Cardiac muscle cell (in vitro differentiated cells and primary cell): ENCODE data around the gene SAMD4B. TPM values are rescaled to one million over a fixed set of nuclear protein-coding genes. Genes with fewer than 3 reads are reported as not detected.

Source experiments
- DNase-seq, 2 donors: peaks; one replicate each; pipeline versions ENCODE4 v3.0.0 to v3.0.0-alpha.2; 2010 to 2017; ENCODE audit warnings: low read depth in 1 of 2, low spot score in 1 of 2
- H3K27ac ChIP-seq: fragments of 200-600 bp; sonication (generic); 2 replicates; pipeline ENCODE4 v1.5.1; 2016
- H3K27me3 ChIP-seq: fragments of 200-600 bp; sonication (generic); 2 replicates; pipeline ENCODE4 v1.6.0; 2016; ENCODE audit warnings: control low read depth
- H3K36me3 ChIP-seq: fragments of 200-600 bp; sonication (generic); 2 replicates; pipeline ENCODE4 v1.5.1; 2016; ENCODE audit warnings: control low read depth
- H3K4me1 ChIP-seq: fragments of 200-600 bp; sonication (generic); 2 replicates; pipeline ENCODE4 v1.8.1; 2017; ENCODE audit warnings: low read depth, mild to moderate bottlenecking, mixed run types
- H3K4me3 ChIP-seq: fragments of 200-600 bp; sonication (generic); 2 replicates; pipeline ENCODE4 v1.5.1; 2016; ENCODE audit warnings: mild to moderate bottlenecking
- H3K9me3 ChIP-seq: fragments of 200-600 bp; sonication (generic); 2 replicates; pipeline ENCODE4 v1.5.1; 2017; ENCODE audit warnings: low read depth, mild to moderate bottlenecking, control low read depth
- polyA plus RNA-seq: library from polyadenylated mRNA; unstranded; fragments of >200 nt; fragmentation: Nextera tagmentation; extraction: Ambion mirVana; gene quantifications from 2 replicates; pipeline ENCODE4 v1.2.1, GENCODE V29; 2016
- total RNA-seq: library from RNA; depleted of rRNA; stranded (reverse); fragments of >200 nt; gene quantifications from 2 replicates; pipeline ENCODE4 v1.2.3, GENCODE V29; 2016
- TF ChIP-seq, protein P1 (sequence below): IDR thresholded peaks from 2 replicates; pipeline ENCODE4 v1.5.1; 2012; ENCODE audit warnings: low read depth, mild to moderate bottlenecking, low read length

Gene SAMD4B
- total and polyA plus RNA-seq, 2 experiments from 2014 or later, result 120 to 183 TPM

- DNase-seq, result peak; percentile 86 to 97
- Histone ChIP-seq H3K4me3 (peak overlapping the region; percentile 29), H3K4me1 (peaks cover 19% of the 10 kb centered on the region), H3K27ac (peak overlapping the region; percentile 91), H3K9me3 (no peaks in the 10 kb centered on the region), H3K27me3 (no peaks in the 10 kb centered on the region), H3K36me3 (no peaks in the 10 kb centered on the region)
- TF ChIP-seq, protein P1, sequence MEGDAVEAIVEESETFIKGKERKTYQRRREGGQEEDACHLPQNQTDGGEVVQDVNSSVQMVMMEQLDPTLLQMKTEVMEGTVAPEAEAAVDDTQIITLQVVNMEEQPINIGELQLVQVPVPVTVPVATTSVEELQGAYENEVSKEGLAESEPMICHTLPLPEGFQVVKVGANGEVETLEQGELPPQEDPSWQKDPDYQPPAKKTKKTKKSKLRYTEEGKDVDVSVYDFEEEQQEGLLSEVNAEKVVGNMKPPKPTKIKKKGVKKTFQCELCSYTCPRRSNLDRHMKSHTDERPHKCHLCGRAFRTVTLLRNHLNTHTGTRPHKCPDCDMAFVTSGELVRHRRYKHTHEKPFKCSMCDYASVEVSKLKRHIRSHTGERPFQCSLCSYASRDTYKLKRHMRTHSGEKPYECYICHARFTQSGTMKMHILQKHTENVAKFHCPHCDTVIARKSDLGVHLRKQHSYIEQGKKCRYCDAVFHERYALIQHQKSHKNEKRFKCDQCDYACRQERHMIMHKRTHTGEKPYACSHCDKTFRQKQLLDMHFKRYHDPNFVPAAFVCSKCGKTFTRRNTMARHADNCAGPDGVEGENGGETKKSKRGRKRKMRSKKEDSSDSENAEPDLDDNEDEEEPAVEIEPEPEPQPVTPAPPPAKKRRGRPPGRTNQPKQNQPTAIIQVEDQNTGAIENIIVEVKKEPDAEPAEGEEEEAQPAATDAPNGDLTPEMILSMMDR, result no peak
These were observed 60.4 kb downstream of the SAMD4B start for GRCh38 chr19:39402346-39403300.

DNA sequence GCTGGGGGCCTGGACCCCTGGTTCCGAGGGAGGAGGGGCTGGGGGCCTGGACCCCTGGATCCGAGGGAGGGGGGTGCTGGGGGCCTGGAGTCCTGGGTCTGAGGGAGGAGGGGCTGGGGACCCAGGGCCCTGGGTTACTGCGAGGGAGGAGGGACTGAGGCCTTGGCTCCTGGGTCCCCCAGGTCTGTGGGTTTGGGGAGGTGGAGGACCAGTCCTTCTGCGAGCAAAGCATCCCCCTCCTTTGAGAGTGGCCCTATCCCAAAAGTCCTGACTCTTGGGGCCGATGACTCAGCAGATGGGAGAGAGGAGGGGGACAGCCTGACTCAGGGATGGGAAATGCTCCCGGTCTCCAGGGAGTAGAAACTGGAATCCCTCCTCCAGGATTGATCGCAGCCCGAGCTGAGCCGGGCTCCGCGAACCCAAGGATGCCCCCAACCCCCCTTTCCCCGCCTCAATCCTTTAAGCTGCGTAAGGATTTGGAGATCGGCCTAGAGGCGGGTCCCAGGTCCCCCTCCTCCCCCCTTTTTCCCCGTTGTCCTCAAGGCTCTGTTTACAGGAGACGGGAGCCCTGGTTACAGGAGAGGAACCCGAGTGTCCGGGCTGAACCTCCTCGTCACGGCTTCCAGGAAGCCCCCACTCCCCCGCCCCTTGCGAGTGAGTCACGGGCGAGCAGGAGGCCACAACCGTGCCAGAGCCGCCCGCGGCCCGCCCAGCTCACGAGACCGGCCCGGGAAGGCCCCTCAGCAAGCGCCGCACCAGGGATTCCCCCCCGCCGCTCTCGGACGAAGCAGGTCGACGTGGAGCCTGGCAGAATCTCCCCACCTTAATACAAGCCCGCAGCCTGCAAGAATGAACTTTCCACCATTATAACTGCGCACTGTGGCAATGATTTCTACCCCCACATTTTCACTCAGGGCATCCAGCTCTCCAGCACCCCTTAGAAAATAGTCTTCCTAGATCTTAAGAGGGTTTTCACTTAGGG lies 61.4 kb downstream of the SAMD4B start:
- peak; percentile 60 to 100 for DNase-seq
- Histone ChIP-seq H3K27ac (peak overlapping the region; percentile 91), H3K36me3 (no peaks in the 10 kb centered on the region), H3K27me3 (no peaks in the 10 kb centered on the region), H3K9me3 (no peaks in the 10 kb centered on the region), H3K4me3 (peak overlapping the region; percentile 29), H3K4me1 (peaks cover 19% of the 10 kb centered on the region)
- TF ChIP-seq, protein P1, result no peak

DNA sequence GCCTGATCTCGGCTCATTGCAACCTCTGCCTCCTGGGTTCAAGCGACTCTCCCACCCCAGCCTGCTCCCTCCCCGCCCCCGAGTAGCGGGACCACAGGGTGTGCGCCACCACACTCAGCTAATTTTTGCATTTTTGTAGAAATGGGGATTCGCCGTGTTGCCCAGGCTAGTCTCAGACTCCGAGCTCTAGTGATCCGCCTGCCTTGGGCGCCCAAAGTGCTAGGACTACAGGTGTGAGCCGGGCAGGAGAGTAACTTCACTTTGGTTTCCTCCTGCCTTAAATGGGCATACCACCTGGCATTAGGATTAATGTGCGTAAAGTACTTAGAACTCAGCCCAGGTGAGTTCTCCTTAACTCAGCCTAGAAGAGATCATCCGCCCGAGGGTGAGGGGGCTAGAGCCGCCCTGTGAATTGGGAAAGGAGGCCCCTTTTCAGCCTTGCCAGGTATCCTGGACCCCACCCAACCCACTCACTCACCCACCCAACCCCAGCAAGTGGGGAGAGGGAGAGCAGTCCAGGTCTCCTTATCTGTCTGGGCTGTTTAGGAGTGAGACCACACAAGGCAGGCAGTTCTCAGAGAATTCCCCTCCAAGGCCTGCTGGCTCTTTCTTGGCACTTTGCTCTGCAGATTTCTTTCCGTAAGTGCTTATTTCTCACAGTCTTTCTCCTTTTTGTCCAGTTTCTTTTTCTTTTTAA lies 63.2 kb downstream of the SAMD4B start:
- H3K27me3 ChIP-seq, result no peaks in the 10 kb centered on the region
- no peak for DNase-seq
- no peaks in the 10 kb centered on the region for H3K9me3 ChIP-seq
- H3K27ac ChIP-seq, result no peak overlapping the region
- no peaks in the 10 kb centered on the region for H3K36me3 ChIP-seq
- TF ChIP-seq, protein P1, result no peak
- peaks cover 20% of the 10 kb centered on the region for H3K4me1 ChIP-seq
- no peak overlapping the region for H3K4me3 ChIP-seq

DNA sequence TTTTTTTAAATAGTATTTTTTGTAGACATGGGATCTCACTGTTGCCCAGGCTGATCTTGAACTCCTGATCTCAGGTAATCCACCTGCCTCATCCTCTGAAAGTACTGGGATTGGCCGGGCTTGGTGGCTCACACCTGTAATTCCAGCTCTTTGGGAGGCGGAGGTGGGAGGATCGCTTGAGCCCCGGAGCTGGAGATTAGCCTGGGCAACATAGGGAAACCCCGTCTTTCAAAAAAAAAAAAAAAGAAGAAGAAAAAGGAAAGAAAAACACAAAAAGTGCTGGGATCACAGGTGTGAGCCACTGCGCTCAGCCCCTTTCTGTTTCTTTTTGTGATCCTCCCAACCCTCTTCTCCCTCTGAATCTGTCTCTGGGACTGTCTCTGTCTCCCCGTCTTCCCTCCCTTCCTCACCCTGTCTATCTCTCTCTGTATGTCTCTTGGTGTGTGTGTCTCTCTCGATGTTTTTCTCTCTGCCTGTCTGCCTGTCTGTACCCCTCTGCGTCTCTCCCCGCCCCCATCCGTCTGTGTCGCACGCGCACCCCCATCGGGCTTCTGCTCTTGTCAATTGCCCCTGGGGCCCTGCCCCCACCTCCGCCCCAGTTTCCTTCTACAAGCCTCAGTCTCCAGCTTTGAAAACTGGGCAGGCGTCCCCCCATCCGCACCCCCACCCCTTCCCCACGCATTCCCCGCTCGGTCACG lies 63.9 kb downstream of the SAMD4B start:
- peaks cover 27% of the 10 kb centered on the region for H3K4me1 ChIP-seq

More for the DNA sequence above, 63.9 kb downstream of the SAMD4B start:
- Histone ChIP-seq H3K27ac (peak overlapping the region; percentile 21), H3K4me3 (peak overlapping the region; percentile 89), H3K36me3 (no peaks in the 10 kb centered on the region), H3K9me3 (no peaks in the 10 kb centered on the region), H3K27me3 (no peaks in the 10 kb centered on the region)
- TF ChIP-seq, protein P1, result no peak
- DNase-seq, result no peak
